Measurements from ENCODE around the gene OTUD1.

DNA sequence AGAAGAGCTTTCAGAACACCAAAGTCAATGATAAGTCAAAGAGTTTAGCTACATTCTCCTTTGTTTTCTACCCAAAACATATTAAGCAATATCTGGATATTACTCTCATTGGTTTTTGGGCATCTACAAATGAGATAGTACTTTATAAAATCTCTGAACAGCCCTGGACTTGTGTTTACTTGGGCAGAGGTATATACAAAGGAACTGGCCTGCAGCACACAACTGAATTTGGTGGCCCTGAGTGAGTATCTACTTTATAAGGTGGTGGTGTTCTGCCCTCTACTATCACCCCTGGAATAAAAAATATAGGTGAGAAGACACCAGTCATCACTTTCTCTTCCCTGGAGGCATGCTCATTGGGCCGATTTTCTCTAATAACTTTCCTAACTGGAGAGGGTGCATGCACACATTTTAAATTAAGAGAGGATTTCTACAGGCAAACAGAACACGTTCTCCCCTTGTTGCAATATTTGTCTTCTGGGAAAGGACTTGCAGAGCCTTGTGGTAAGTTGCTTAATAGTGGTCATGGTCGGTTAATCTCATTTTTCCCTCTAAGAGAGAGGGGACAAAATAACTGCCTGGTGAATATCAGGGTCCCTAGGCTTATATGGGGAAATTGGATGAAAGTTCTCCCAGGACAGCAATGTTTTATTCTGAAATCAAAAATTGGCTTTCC, 41.1 kb downstream of the OTUD1 start:
- TF ChIP-seq, protein P1, sequence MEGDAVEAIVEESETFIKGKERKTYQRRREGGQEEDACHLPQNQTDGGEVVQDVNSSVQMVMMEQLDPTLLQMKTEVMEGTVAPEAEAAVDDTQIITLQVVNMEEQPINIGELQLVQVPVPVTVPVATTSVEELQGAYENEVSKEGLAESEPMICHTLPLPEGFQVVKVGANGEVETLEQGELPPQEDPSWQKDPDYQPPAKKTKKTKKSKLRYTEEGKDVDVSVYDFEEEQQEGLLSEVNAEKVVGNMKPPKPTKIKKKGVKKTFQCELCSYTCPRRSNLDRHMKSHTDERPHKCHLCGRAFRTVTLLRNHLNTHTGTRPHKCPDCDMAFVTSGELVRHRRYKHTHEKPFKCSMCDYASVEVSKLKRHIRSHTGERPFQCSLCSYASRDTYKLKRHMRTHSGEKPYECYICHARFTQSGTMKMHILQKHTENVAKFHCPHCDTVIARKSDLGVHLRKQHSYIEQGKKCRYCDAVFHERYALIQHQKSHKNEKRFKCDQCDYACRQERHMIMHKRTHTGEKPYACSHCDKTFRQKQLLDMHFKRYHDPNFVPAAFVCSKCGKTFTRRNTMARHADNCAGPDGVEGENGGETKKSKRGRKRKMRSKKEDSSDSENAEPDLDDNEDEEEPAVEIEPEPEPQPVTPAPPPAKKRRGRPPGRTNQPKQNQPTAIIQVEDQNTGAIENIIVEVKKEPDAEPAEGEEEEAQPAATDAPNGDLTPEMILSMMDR (IDR thresholded peaks at IDR 0.05; ENCODE audit: low read depth, low read length) = no peak
- no peak for TF ChIP-seq POLR2A (IDR thresholded peaks at IDR 0.05; ENCODE audit: extremely low read depth, insufficient read length)

Data from NB4 (cell line).